Measurements from ENCODE around the gene DAGLA. TPM values are rescaled to one million over a fixed set of nuclear protein-coding genes. Genes with fewer than 3 reads are reported as not detected.

The DAGLA gene
- total and polyA plus RNA-seq, 2 of the 13 experiments (the other 11 are each of a cell fraction or from before 2014, with no cell fraction given) = 2.6 to 3.9 TPM

DNA sequence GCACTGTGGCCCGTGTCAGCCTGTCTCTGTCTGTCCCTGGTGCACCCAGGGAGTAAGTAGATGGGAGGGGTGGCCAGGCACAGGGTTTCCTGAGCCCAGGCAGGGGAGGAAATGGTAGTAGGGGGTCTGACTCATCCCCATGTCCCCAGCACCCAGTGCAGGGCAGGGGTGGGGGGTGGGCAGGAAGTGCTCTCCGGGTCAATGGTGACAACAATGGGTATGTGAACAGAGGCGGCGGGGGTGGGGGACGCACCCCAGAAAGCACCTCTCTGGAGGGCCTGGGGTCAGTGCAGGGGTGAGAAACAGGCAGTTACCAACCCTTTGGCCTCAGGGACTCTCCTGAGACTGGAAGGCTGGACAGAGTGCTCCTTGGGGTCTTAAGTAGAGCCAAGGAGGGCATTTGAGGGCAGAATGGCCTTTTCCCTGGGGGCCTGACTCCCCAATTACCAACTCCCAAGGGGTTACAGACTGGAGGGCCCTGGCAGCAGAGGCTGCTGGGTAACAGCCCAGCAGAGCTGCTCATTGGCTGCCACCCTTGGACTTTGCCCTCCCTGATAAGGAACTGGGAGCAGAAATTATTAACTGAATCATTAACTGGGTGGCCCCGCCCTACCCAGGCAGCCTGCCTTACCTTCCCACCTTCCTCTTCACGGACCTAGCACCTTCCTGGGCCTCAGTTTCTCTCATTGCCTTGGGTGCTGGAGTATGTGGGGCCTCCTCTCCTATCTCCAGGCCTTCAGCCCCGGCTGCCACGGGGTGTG is 76.4 kb downstream of the DAGLA start (continued):
- TF ChIP-seq MXI1 (IDR thresholded peaks at IDR 0.05; ENCODE audit: borderline replicate concordance, low read depth, low read length) = peak; percentile 27; the same call in 1 of the 3 replicates
- peak; percentile 62 for TF ChIP-seq CBX5 (CRISPR knock-in tag; IDR thresholded peaks at IDR 0.05; ENCODE audit: borderline replicate concordance)
- TF ChIP-seq, protein P1, sequence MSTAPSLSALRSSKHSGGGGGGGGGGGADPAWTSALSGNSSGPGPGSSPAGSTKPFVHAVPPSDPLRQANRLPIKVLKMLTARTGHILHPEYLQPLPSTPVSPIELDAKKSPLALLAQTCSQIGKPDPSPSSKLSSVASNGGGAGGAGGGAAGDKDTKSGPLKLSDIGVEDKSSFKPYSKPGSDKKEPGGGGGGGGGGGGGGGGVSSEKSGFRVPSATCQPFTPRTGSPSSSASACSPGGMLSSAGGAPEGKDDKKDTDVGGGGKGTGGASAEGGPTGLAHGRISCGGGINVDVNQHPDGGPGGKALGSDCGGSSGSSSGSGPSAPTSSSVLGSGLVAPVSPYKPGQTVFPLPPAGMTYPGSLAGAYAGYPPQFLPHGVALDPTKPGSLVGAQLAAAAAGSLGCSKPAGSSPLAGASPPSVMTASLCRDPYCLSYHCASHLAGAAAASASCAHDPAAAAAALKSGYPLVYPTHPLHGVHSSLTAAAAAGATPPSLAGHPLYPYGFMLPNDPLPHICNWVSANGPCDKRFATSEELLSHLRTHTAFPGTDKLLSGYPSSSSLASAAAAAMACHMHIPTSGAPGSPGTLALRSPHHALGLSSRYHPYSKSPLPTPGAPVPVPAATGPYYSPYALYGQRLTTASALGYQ (CRISPR knock-in tag; IDR thresholded peaks at IDR 0.05) = 0 out of 2 replicates have a peak, but pooled peaks have one; percentile 33
- no peak for TF ChIP-seq MAFG (CRISPR knock-in tag; IDR thresholded peaks at IDR 0.05)
- TF ChIP-seq REPIN1 (CRISPR knock-in tag; IDR thresholded peaks at IDR 0.05; ENCODE audit: borderline replicate concordance, low read depth) = no peak
- TF ChIP-seq CBFB (CRISPR knock-in tag; IDR thresholded peaks at IDR 0.05) = no peak
- peak; percentile 63 for TF ChIP-seq SPEN (CRISPR knock-in tag; IDR thresholded peaks at IDR 0.05; ENCODE audit: low read depth)
- peak; percentile 90 for TF ChIP-seq GATAD2A (CRISPR knock-in tag; IDR thresholded peaks at IDR 0.05)
- TF ChIP-seq, protein P2, sequence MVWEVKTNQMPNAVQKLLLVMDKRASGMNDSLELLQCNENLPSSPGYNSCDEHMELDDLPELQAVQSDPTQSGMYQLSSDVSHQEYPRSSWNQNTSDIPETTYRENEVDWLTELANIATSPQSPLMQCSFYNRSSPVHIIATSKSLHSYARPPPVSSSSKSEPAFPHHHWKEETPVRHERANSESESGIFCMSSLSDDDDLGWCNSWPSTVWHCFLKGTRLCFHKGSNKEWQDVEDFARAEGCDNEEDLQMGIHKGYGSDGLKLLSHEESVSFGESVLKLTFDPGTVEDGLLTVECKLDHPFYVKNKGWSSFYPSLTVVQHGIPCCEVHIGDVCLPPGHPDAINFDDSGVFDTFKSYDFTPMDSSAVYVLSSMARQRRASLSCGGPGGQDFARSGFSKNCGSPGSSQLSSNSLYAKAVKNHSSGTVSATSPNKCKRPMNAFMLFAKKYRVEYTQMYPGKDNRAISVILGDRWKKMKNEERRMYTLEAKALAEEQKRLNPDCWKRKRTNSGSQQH (CRISPR knock-in tag; IDR thresholded peaks at IDR 0.05; ENCODE audit: low read depth) = peak; percentile 72
- TF ChIP-seq ASH2L (IDR thresholded peaks at IDR 0.05; ENCODE audit: insufficient read length, low read depth, low read length) = peak; percentile 96
- TF ChIP-seq, protein P3, sequence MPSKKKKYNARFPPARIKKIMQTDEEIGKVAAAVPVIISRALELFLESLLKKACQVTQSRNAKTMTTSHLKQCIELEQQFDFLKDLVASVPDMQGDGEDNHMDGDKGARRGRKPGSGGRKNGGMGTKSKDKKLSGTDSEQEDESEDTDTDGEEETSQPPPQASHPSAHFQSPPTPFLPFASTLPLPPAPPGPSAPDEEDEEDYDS (CRISPR knock-in tag; IDR thresholded peaks at IDR 0.05) = peak; percentile 58
- TF ChIP-seq, protein P4, sequence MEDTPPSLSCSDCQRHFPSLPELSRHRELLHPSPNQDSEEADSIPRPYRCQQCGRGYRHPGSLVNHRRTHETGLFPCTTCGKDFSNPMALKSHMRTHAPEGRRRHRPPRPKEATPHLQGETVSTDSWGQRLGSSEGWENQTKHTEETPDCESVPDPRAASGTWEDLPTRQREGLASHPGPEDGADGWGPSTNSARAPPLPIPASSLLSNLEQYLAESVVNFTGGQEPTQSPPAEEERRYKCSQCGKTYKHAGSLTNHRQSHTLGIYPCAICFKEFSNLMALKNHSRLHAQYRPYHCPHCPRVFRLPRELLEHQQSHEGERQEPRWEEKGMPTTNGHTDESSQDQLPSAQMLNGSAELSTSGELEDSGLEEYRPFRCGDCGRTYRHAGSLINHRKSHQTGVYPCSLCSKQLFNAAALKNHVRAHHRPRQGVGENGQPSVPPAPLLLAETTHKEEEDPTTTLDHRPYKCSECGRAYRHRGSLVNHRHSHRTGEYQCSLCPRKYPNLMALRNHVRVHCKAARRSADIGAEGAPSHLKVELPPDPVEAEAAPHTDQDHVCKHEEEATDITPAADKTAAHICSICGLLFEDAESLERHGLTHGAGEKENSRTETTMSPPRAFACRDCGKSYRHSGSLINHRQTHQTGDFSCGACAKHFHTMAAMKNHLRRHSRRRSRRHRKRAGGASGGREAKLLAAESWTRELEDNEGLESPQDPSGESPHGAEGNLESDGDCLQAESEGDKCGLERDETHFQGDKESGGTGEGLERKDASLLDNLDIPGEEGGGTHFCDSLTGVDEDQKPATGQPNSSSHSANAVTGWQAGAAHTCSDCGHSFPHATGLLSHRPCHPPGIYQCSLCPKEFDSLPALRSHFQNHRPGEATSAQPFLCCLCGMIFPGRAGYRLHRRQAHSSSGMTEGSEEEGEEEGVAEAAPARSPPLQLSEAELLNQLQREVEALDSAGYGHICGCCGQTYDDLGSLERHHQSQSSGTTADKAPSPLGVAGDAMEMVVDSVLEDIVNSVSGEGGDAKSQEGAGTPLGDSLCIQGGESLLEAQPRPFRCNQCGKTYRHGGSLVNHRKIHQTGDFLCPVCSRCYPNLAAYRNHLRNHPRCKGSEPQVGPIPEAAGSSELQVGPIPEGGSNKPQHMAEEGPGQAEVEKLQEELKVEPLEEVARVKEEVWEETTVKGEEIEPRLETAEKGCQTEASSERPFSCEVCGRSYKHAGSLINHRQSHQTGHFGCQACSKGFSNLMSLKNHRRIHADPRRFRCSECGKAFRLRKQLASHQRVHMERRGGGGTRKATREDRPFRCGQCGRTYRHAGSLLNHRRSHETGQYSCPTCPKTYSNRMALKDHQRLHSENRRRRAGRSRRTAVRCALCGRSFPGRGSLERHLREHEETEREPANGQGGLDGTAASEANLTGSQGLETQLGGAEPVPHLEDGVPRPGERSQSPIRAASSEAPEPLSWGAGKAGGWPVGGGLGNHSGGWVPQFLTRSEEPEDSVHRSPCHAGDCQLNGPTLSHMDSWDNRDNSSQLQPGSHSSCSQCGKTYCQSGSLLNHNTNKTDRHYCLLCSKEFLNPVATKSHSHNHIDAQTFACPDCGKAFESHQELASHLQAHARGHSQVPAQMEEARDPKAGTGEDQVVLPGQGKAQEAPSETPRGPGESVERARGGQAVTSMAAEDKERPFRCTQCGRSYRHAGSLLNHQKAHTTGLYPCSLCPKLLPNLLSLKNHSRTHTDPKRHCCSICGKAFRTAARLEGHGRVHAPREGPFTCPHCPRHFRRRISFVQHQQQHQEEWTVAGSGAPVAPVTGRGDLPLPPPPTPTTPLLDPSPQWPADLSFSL (CRISPR knock-in tag; IDR thresholded peaks at IDR 0.05) = no peak
- peak; percentile 63 for TF ChIP-seq AGO2 (optimal IDR thresholded peaks at IDR 0.05; ENCODE audit: low read depth, low read length)
- TF ChIP-seq, protein P5, sequence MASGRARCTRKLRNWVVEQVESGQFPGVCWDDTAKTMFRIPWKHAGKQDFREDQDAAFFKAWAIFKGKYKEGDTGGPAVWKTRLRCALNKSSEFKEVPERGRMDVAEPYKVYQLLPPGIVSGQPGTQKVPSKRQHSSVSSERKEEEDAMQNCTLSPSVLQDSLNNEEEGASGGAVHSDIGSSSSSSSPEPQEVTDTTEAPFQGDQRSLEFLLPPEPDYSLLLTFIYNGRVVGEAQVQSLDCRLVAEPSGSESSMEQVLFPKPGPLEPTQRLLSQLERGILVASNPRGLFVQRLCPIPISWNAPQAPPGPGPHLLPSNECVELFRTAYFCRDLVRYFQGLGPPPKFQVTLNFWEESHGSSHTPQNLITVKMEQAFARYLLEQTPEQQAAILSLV (CRISPR knock-in tag; IDR thresholded peaks at IDR 0.05; ENCODE audit: borderline replicate concordance) = no peak
- TF ChIP-seq, protein P6, sequence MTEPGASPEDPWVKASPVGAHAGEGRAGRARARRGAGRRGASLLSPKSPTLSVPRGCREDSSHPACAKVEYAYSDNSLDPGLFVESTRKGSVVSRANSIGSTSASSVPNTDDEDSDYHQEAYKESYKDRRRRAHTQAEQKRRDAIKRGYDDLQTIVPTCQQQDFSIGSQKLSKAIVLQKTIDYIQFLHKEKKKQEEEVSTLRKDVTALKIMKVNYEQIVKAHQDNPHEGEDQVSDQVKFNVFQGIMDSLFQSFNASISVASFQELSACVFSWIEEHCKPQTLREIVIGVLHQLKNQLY (CRISPR knock-in tag; IDR thresholded peaks at IDR 0.05) = no peak
- peak; percentile 83 for TF ChIP-seq GATAD1 (CRISPR knock-in tag; IDR thresholded peaks at IDR 0.05)
